Measurements from ENCODE around the gene GIGYF2. TPM values are rescaled to one million over a fixed set of nuclear protein-coding genes. Genes with fewer than 3 reads are reported as not detected.

The GIGYF2 gene
- total RNA-seq, 2 experiments from 2014 or later: 52.5 to 55.5 TPM

GRCh38 chr2:232653441-232653840 is 43.7 kb upstream of the GIGYF2 start:
- no peak overlapping the region for H3K4me3 ChIP-seq (ENCODE audit: low read length)
- H3K36me3 Mint-ChIP-seq (ENCODE audit: low read depth): no peaks in the 10 kb centered on the region
- ChIA-PET CTCF (no interaction called here), POLR2A (no interaction called here)
- H3K4me3 Mint-ChIP-seq: no peak overlapping the region
- H3K4me1 Mint-ChIP-seq (ENCODE audit: low read depth): no peaks in the 10 kb centered on the region
- H3K27me3 ChIP-seq (ENCODE audit: control insufficient read depth in 1 of 2, insufficient read depth in 2 of 2, low read length in 2 of 2): no peaks in the 10 kb centered on the region
- TF ChIP-seq CTCF (IDR thresholded peaks at IDR 0.05): no peak
- DNase-seq (no peak), ATAC-seq (ENCODE audit: poor library complexity) (no peak)
- H3K4me1 ChIP-seq (ENCODE audit: insufficient read depth, low read length): no peaks in the 10 kb centered on the region
- H3K27me3 Mint-ChIP-seq: no peaks in the 10 kb centered on the region
- no peaks in the 10 kb centered on the region for H3K9me3 ChIP-seq (ENCODE audit: control insufficient read depth in 1 of 2, insufficient read depth in 1 of 2, low read length in 2 of 2)
- H3K36me3 ChIP-seq (ENCODE audit: insufficient read depth, low read length): no peaks in the 10 kb centered on the region
- intact Hi-C loops (cut with DNase I, micrococcal nuclease): no loop called here
- H3K9me3 Mint-ChIP-seq: no peaks in the 10 kb centered on the region
- no peak overlapping the region for H3K27ac ChIP-seq (ENCODE audit: low read depth in 1 of 2, low read length in 2 of 2)
- H3K27ac Mint-ChIP-seq: no peak overlapping the region

GRCh38 chr2:232655392-232655791 is 41.7 kb upstream of the GIGYF2 start:
- H3K9me3 ChIP-seq (ENCODE audit: control insufficient read depth in 1 of 2, insufficient read depth in 1 of 2, low read length in 2 of 2): no peaks in the 10 kb centered on the region
- no peaks in the 10 kb centered on the region for H3K27me3 ChIP-seq (ENCODE audit: control insufficient read depth in 1 of 2, insufficient read depth in 2 of 2, low read length in 2 of 2)
- Mint-ChIP-seq H3K9me3 (no peaks in the 10 kb centered on the region), H3K4me3 (no peak overlapping the region), H3K27ac (no peak overlapping the region), H3K36me3 (ENCODE audit: low read depth) (no peaks in the 10 kb centered on the region), H3K27me3 (no peaks in the 10 kb centered on the region), H3K4me1 (ENCODE audit: low read depth) (no peaks in the 10 kb centered on the region)
- intact Hi-C loops (cut with DNase I, micrococcal nuclease): no loop called here
- H3K4me1 ChIP-seq (ENCODE audit: insufficient read depth, low read length): no peaks in the 10 kb centered on the region
- TF ChIP-seq CTCF (IDR thresholded peaks at IDR 0.05): no peak
- POLR2A ChIA-PET: no interaction called here
- CTCF ChIA-PET: no interaction called here
- H3K4me3 ChIP-seq (ENCODE audit: low read length): no peak overlapping the region
- ATAC-seq (ENCODE audit: poor library complexity) (no peak), DNase-seq (no peak)
- no peak overlapping the region for H3K27ac ChIP-seq (ENCODE audit: low read depth in 1 of 2, low read length in 2 of 2)
- H3K36me3 ChIP-seq (ENCODE audit: insufficient read depth, low read length): no peaks in the 10 kb centered on the region

GRCh38 chr2:232658217-232658785 is 38.8 kb upstream of the GIGYF2 start:
- no peak overlapping the region for H3K4me3 Mint-ChIP-seq
- Histone ChIP-seq H3K27ac (ENCODE audit: low read depth in 1 of 2, low read length in 2 of 2) (no peak overlapping the region), H3K27me3 (ENCODE audit: control insufficient read depth in 1 of 2, insufficient read depth in 2 of 2, low read length in 2 of 2) (no peaks in the 10 kb centered on the region), H3K9me3 (ENCODE audit: control insufficient read depth in 1 of 2, insufficient read depth in 1 of 2, low read length in 2 of 2) (no peaks in the 10 kb centered on the region), H3K4me3 (ENCODE audit: low read length) (no peak overlapping the region), H3K4me1 (ENCODE audit: insufficient read depth, low read length) (no peaks in the 10 kb centered on the region), H3K36me3 (ENCODE audit: insufficient read depth, low read length) (no peaks in the 10 kb centered on the region)
- TF ChIP-seq CTCF (IDR thresholded peaks at IDR 0.05): no peak
- ChIA-PET POLR2A (no interaction called here), CTCF (no interaction called here)
- H3K4me1 Mint-ChIP-seq (ENCODE audit: low read depth): no peaks in the 10 kb centered on the region
- no peaks in the 10 kb centered on the region for H3K9me3 Mint-ChIP-seq
- intact Hi-C loops (cut with DNase I, micrococcal nuclease): no loop called here
- no peak for DNase-seq
- no peak overlapping the region for H3K27ac Mint-ChIP-seq
- ATAC-seq (ENCODE audit: poor library complexity): no peak
- H3K27me3 Mint-ChIP-seq: no peaks in the 10 kb centered on the region
- no peaks in the 10 kb centered on the region for H3K36me3 Mint-ChIP-seq (ENCODE audit: low read depth)

Data from CD4-positive, alpha-beta T cell (primary cell).